ENCODE measurements around the gene LMAN1L.

LMAN1L gene

DNA sequence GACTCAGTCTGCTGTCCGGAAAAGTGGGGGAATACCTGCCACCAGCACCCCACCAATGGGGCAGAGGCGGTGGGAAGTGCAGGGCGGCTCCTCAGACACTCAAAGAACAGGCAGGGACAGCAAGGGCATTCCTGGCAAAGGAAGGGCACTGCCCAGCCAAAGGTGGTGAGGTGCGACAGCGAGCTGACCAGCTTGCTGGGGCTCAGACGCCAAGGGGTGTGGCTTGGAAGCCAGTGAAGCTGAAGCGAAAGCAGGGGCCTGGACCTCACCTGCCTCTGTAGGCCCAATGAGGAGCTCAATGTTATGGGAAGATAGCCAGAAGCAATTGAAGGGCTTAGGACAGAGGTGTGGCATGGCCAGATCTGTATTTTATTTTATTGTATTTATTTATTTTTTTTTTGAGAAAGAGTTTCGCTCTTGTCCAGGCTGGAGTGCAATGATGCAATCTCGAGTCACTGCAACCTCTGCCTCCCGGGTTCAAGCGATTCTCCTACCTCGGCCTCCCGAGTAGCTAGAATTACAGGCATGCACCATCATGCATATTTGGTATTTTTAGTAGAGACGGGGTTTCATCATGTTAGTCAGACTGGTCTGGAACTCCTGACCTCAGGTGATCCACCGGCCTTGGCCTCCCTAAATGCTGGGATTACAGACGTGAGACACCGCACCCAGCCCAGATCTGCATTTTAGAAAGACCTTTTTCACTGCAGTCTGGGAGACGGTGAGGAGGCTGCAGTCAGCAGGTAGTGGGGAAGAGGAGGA is 4.4 kb upstream of the LMAN1L start:
- no peak for DNase-seq (ENCODE audit: low read depth)
- TF ChIP-seq, protein P1, sequence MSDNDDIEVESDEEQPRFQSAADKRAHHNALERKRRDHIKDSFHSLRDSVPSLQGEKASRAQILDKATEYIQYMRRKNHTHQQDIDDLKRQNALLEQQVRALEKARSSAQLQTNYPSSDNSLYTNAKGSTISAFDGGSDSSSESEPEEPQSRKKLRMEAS (IDR thresholded peaks at IDR 0.05; ENCODE audit: low read depth, low read length) = no peak
- TF ChIP-seq, protein P2, sequence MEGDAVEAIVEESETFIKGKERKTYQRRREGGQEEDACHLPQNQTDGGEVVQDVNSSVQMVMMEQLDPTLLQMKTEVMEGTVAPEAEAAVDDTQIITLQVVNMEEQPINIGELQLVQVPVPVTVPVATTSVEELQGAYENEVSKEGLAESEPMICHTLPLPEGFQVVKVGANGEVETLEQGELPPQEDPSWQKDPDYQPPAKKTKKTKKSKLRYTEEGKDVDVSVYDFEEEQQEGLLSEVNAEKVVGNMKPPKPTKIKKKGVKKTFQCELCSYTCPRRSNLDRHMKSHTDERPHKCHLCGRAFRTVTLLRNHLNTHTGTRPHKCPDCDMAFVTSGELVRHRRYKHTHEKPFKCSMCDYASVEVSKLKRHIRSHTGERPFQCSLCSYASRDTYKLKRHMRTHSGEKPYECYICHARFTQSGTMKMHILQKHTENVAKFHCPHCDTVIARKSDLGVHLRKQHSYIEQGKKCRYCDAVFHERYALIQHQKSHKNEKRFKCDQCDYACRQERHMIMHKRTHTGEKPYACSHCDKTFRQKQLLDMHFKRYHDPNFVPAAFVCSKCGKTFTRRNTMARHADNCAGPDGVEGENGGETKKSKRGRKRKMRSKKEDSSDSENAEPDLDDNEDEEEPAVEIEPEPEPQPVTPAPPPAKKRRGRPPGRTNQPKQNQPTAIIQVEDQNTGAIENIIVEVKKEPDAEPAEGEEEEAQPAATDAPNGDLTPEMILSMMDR (IDR thresholded peaks at IDR 0.05; ENCODE audit: low read depth, low read length) = no peak
- TF ChIP-seq MYC (IDR thresholded peaks at IDR 0.05; ENCODE audit: low read depth, low read length) (no peak), POLR2A (IDR thresholded peaks at IDR 0.05; ENCODE audit: extremely low read depth, insufficient read length) (no peak)
- H3K4me3 ChIP-seq (ENCODE audit: low read depth, low read length) = no peak overlapping the region

DNA sequence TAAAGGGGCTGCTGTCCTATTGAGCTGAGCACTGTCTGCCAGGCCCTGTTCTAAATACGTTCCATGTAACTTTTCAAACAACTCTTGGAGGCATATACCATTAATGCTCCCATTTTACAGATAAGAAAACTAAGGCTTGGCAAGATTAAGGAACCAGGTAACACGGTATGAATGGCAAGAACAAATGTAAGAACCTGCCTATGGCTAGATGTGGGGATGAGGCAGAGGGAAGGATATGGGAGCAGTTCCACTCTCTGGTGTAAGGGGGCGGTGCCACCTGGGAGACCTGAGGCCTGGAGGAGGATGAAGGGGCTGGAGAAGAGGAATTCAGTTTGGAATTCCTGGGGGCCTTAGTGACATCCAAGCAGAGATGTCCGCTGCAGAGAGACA is 3.8 kb upstream of the LMAN1L start:
- no peak for DNase-seq (ENCODE audit: low read depth)
- H3K4me3 ChIP-seq (ENCODE audit: low read depth, low read length) = no peak overlapping the region
- no peak for TF ChIP-seq POLR2A (IDR thresholded peaks at IDR 0.05; ENCODE audit: extremely low read depth, insufficient read length)

DNA sequence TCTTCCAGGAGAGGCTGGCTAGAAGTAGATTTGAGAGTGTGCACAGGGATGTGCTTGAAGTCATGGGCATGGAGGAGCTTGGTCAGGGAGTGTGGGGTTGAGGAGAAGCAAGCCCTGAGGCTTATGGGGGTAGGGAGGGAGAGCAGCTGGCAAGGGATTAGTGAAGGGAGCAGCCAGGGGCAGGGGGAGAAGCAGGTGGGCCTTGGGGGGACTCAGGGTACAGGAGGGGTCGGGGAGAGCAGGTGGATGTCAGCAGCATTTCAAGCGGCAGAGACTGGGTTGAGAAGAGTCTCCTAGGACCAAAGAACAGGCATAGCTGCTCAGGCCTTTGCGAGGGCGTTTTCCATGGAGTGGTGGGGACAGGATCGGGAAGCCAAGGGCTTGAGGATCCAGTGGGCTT is 3.4 kb upstream of the LMAN1L start:
- no peak overlapping the region for H3K4me3 ChIP-seq (ENCODE audit: low read depth, low read length)
- DNase-seq (ENCODE audit: low read depth) = no peak
- TF ChIP-seq, protein P1 (IDR thresholded peaks at IDR 0.05; ENCODE audit: low read depth, low read length) = no peak
- no peak for TF ChIP-seq POLR2A (IDR thresholded peaks at IDR 0.05; ENCODE audit: extremely low read depth, insufficient read length)
- TF ChIP-seq MYC (IDR thresholded peaks at IDR 0.05; ENCODE audit: low read depth, low read length) = no peak

DNA sequence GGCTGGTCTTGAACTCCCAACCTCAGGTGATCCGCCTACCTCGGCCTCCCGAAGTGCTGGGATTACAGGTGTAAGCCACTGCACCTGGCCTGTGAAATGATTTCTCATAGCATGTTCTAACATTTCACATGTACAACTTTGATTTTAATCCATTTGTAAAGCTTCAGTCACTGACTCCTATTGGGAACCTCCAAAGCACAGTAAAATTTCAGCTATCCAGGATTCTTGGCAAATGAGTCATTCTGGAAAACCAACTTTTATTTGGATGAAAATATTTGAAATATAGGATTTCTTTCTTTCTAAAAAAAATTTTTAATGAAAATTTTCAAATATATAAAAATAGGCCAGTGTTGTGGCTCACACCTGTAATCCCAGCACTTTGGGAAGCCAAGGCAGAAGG is 2.7 kb upstream of the LMAN1L start:
- DNase-seq (ENCODE audit: low read depth) = no peak
- H3K4me3 ChIP-seq (ENCODE audit: low read depth, low read length) = no peak overlapping the region

DNA sequence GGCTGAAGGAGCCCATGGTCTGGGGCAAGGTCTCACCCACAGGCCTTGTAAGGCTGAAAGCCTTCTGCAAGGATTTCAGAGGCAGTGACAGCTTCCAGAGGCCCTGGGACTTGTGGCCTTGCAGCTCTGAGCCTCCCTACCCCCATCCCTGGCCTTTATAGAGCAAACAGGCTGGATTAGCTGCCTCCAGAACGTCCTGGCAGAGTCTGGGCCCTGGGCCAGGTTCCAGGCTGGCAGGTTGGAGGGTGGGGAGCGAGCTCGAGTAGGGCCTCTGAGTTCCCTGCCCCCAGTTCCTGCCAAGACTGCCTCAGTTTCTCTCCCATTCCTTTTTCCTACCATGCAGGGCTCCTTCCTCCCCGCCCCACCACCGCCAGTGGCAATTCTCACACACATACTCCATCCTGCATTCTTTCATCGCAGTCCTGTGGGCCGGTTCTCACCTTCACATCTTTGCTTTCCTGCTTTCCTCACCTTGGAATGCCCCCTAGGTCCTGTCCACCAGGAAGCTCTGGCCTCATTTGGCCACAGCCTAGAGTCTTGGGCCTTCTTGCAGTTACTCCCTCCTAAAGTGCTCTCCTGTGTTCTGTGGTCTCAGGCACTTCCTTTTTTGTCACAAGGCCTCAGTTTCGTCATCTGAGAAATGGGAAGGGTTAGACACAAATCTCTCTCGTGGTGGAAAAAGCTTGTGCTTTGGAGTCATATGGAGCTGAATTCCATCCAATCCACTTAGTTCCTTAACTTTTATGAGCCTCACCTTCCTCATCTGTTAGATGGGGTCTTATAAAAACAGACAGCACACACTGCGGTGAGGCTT is 2.7 kb downstream of the LMAN1L start:
- TF ChIP-seq, protein P1 (IDR thresholded peaks at IDR 0.05; ENCODE audit: low read depth, low read length) = no peak
- TF ChIP-seq, protein P2 (IDR thresholded peaks at IDR 0.05; ENCODE audit: low read depth, low read length) = no peak
- TF ChIP-seq POLR2A (IDR thresholded peaks at IDR 0.05; ENCODE audit: extremely low read depth, insufficient read length) = no peak
- no peak for TF ChIP-seq MYC (IDR thresholded peaks at IDR 0.05; ENCODE audit: low read depth, low read length)
- peak; percentile 47 for DNase-seq (ENCODE audit: low read depth)
- no peak overlapping the region for H3K4me3 ChIP-seq (ENCODE audit: low read depth, low read length)

More for the DNA sequence above, 2.7 kb upstream of the LMAN1L start:
- TF ChIP-seq, protein P1 (IDR thresholded peaks at IDR 0.05; ENCODE audit: low read depth, low read length) = no peak
- TF ChIP-seq POLR2A (IDR thresholded peaks at IDR 0.05; ENCODE audit: extremely low read depth, insufficient read length) (no peak), MYC (IDR thresholded peaks at IDR 0.05; ENCODE audit: low read depth, low read length) (no peak)
- TF ChIP-seq, protein P2 (IDR thresholded peaks at IDR 0.05; ENCODE audit: low read depth, low read length) = no peak

DNA sequence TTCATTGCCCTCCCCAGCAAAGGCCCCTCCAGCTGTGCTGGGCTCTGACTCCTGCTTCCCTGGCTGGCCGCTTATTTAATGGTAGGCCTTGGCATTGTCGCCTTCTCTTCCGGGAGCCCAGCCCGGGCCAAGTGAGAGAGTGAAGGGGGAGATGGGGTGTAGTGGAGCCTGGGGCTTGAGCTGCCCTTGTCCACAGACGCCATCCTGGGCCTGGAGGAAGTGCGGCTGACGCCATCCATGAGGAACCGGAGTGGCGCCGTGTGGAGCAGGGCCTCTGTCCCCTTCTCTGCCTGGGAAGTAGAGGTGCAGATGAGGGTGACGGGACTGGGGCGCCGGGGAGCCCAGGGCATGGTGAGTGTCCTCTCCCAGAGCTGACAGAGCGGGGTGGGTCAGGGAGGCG is 3.3 kb downstream of the LMAN1L start:
- no peak for TF ChIP-seq MYC (IDR thresholded peaks at IDR 0.05; ENCODE audit: low read depth, low read length)
- no peak for DNase-seq (ENCODE audit: low read depth)
- H3K4me3 ChIP-seq (ENCODE audit: low read depth, low read length) = no peak overlapping the region

DNA sequence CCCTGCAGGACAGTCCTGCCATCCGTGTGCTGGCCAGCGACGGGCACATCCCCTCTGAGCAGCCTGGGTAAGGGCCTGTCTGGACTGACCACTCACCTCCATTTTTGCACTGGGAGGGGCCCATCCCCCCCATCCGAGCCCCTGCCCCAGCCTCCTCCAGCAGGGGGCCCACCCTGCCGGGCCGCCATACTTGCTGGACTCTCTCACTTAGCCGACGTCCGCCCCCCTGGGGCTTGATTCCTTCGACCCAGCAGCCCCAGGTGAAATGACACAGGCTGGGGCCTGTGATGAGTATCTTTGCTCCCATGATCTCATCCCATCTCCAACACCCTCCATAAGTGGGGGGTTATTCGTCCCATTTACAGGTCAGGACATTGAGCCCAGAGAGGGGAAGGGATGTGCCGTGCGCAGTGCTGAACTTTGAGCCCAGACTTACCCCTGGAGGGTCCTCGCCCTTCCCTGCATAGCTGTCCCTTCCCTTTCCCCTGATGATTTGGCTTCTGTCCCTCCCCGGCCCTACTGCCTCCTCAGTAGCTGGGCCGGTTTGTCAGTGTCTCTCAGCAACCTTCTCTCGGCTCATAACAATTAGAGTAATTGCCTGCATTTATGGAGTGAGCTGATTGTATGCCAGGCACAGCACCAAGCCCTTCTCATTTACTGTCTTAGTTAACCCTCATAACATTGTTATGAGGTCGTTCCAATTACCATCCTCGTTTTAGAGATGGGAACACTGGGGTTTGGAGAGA is 4.2 kb downstream of the LMAN1L start:
- no peak overlapping the region for H3K4me3 ChIP-seq (ENCODE audit: low read depth, low read length)
- no peak for TF ChIP-seq MYC (IDR thresholded peaks at IDR 0.05; ENCODE audit: low read depth, low read length)
- TF ChIP-seq POLR2A (IDR thresholded peaks at IDR 0.05; ENCODE audit: extremely low read depth, insufficient read length) = no peak
- TF ChIP-seq, protein P2 (IDR thresholded peaks at IDR 0.05; ENCODE audit: low read depth, low read length) = no peak
- TF ChIP-seq, protein P1 (IDR thresholded peaks at IDR 0.05; ENCODE audit: low read depth, low read length) = no peak
- DNase-seq (ENCODE audit: low read depth) = no peak
